Tibial nerve (tissue), 4 donors: Measurements from ENCODE around the gene ZNF681.

Source experiments
- CTCF ChIP-seq, 5 experiments: fragments of 200-600 bp in 3 of 5; fragments of 450-650 bp in 2 of 5; sonication (generic) in 3 of 5; IDR thresholded peaks; one replicate each; pipeline ENCODE4 v1.5.1; 2016 to 2019; ENCODE audit warnings: antibody characterized with exemption in 5 of 5, mild to moderate bottlenecking in 3 of 5, moderate library complexity in 2 of 5
- EP300 ChIP-seq, 2 donors: sonication (generic); formaldehyde crosslinking; IDR thresholded peaks; one replicate each; pipeline ENCODE4 v1.6.1; 2017; ENCODE audit warnings: antibody characterized with exemption in 2 of 2, mild to moderate bottlenecking in 1 of 2
- POLR2A ChIP-seq, 2 donors: fragments of 450-650 bp; IDR thresholded peaks; one replicate each; pipeline ENCODE4 v1.6.1; 2017; ENCODE audit warnings: antibody characterized with exemption in 2 of 2, mild to moderate bottlenecking in 2 of 2, moderate library complexity in 2 of 2

GRCh38 chr19:23762548-23762883 lies 3.8 kb upstream of the ZNF681 start:
- TF ChIP-seq POLR2A (IDR thresholded peaks at IDR 0.05) (no peak), CTCF (IDR thresholded peaks at IDR 0.05) (no peak), EP300 (IDR thresholded peaks at IDR 0.05) (no peak)
